PC-9 (cell line): Measurements from ENCODE around the gene EMILIN3. TPM values are rescaled to one million over a fixed set of nuclear protein-coding genes. Genes with fewer than 3 reads are reported as not detected.

Source experiments
- BruUV-seq: library from RNA; stranded (reverse); fragments of 400-500 nt; replicated peaks from 2 replicates; lab custom pipeline; 2021; lab: Mats Ljungman, UMichigan
- CTCF ChIA-PET: fragments of 300-600 bp; sonication (Branson Sonifier 250); formaldehyde crosslinking; loops from one replicate; lab custom pipeline; 2022; ENCODE audit warnings: antibody characterized with exemption; lab: Charles Lee
- POLR2A ChIA-PET: fragments of 300-600 bp; sonication (Branson Sonifier 250); formaldehyde crosslinking; loops from one replicate; lab custom pipeline; 2022; ENCODE audit warnings: antibody characterized with exemption; ENCODE audit not compliant: unreplicated experiment; lab: Charles Lee
- DNase-seq, 2 experiments: peaks; one replicate each; pipeline versions ENCODE4 v3.0.0 to v3.0.0-alpha.2; 2015 to 2022; ENCODE audit warnings: mixed read lengths in 1 of 2
- H2AFZ ChIP-seq: fragments of 200-600 bp; sonication (generic); 2 replicates; pipeline ENCODE4 v1.8.1; 2017; ENCODE audit warnings: antibody characterized with exemption
- H3F3A ChIP-seq: fragments of 200-600 bp; sonication (generic); 2 replicates; pipeline ENCODE4 v1.8.1; 2017; ENCODE audit warnings: antibody characterized with exemption, mild to moderate bottlenecking, low read depth; ENCODE audit not compliant: insufficient read depth
- H3K27ac ChIP-seq: fragments of 200-600 bp; sonication (generic); 2 replicates; pipeline ENCODE4 v1.6.1; 2016; ENCODE audit warnings: mixed run types
- H3K27me3 ChIP-seq: fragments of 200-600 bp; sonication (generic); 2 replicates; pipeline ENCODE4 v1.6.1; 2016; ENCODE audit warnings: low read depth, mixed run types; ENCODE audit not compliant: insufficient read depth
- H3K36me3 ChIP-seq: fragments of 200-600 bp; sonication (generic); 2 replicates; pipeline ENCODE4 v1.6.1; 2016; ENCODE audit warnings: low read depth, mixed run types
- H3K4me1 ChIP-seq: fragments of 200-600 bp; sonication (generic); replicated peaks from 2 replicates; pipeline ENCODE4 v1.6.1; 2016; ENCODE audit warnings: mixed run types; ENCODE audit not compliant: insufficient read depth
- H3K4me2 ChIP-seq: fragments of 200-600 bp; sonication (generic); 2 replicates; pipeline ENCODE4 v1.6.1; 2017; ENCODE audit warnings: mixed run types
- H3K4me3 ChIP-seq: fragments of 200-600 bp; sonication (generic); 2 replicates; pipeline ENCODE4 v1.6.1; 2016; ENCODE audit warnings: mixed run types
- H3K79me2 ChIP-seq: fragments of 200-600 bp; sonication (generic); 2 replicates; pipeline ENCODE4 v1.6.1; 2017; ENCODE audit warnings: low read depth, mixed run types
- H3K9me2 ChIP-seq: fragments of 200-600 bp; sonication (generic); 2 replicates; pipeline ENCODE4 v1.8.1; 2017; ENCODE audit warnings: mild to moderate bottlenecking; ENCODE audit not compliant: insufficient read depth
- H3K9me3 ChIP-seq: fragments of 200-600 bp; sonication (generic); 2 replicates; pipeline ENCODE4 v1.8.1; 2016; ENCODE audit warnings: low read depth; ENCODE audit not compliant: insufficient read depth
- H4K20me1 ChIP-seq: fragments of 200-600 bp; sonication (generic); 2 replicates; pipeline ENCODE4 v1.8.1; 2017; ENCODE audit not compliant: insufficient read depth
- CTCF ChIP-seq: fragments of 200-600 bp; sonication (generic); conservative IDR thresholded peaks from 2 replicates; pipeline ENCODE4 v1.6.1; 2017; ENCODE audit warnings: mixed run types, antibody characterized with exemption, mild to moderate bottlenecking, moderate library complexity
- EZH2 ChIP-seq: fragments of 200-600 bp; sonication (generic); IDR thresholded peaks from 2 replicates; pipeline ENCODE4 v1.8.0; 2017; ENCODE audit warnings: antibody characterized with exemption, low read depth
- intact Hi-C: fragments of 100-400 bp; cut with micrococcal nuclease; formaldehyde crosslinking; loops from one replicate; pipeline ENCODE4 v1.10.0; 2022; ENCODE audit not compliant: unreplicated experiment
- total RNA-seq: library from RNA; stranded (reverse); gene quantifications from 2 replicates; pipeline ENCODE4 v1.2.3, GENCODE V29; 2021

EMILIN3 gene
- total RNA-seq, 1 experiment from 2014 or later: not detected

- H3F3A ChIP-seq: peaks cover 3% of the 10 kb centered on the region; the same call in 1 of the 2 replicates
- H4K20me1 ChIP-seq: no peaks in the 10 kb centered on the region
- peaks cover 5% of the 10 kb centered on the region; the same call in 1 of the 2 replicates for H3K79me2 ChIP-seq
- no peaks in the 10 kb centered on the region for H3K9me2 ChIP-seq
- no peaks in the 10 kb centered on the region for H3K9me3 ChIP-seq
- ChIA-PET POLR2A (interaction anchor here (0.6 to 0.7 kb wide), 8 partner anchors 11 to 613 kb away, joined by 3 to 22 read pairs (median 6); no protein-coding TSS in a partner anchor), CTCF (interaction anchor here (0.5 to 2.3 kb wide), 20 partner anchors 10 to 1659 kb away, joined by 3 to 57 read pairs (median 6); partner anchors contain the start of gene CHD6)
- H3K36me3 ChIP-seq: no peaks in the 10 kb centered on the region
- intact Hi-C loops: loop anchor here (1.0 to 5.0 kb wide), 10 partner anchors 23 to 1847 kb away; partner anchors contain the start of genes PLCG1, PTPRT and ZHX3
- peaks cover 15% of the 10 kb centered on the region for H3K4me1 ChIP-seq
- H2AFZ ChIP-seq: peak overlapping the region; percentile 76
- no peaks in the 10 kb centered on the region for H3K27me3 ChIP-seq
- peak overlapping the region; percentile 54 for H3K4me3 ChIP-seq
- DNase-seq: peak; percentile 80 to 97
- BruUV-seq: no TSS peak
- H3K27ac ChIP-seq: no peak overlapping the region
- peak overlapping the region; percentile 74 for H3K4me2 ChIP-seq
- TF ChIP-seq EZH2 (no peak), CTCF (peak; percentile 100)
These were observed 26.7 kb downstream of the EMILIN3 start for GRCh38 chr20:41339957-41340326.

- Histone ChIP-seq H3F3A (peaks cover 3% of the 10 kb centered on the region; the same call in 1 of the 2 replicates), H3K9me3 (no peaks in the 10 kb centered on the region), H2AFZ (no peak overlapping the region), H3K4me2 (no peak overlapping the region), H3K4me1 (peaks cover 15% of the 10 kb centered on the region), H3K79me2 (peaks cover 5% of the 10 kb centered on the region; the same call in 1 of the 2 replicates), H3K27ac (no peak overlapping the region), H4K20me1 (no peaks in the 10 kb centered on the region), H3K36me3 (no peaks in the 10 kb centered on the region), H3K9me2 (no peaks in the 10 kb centered on the region), H3K27me3 (no peaks in the 10 kb centered on the region), H3K4me3 (no peak overlapping the region)
- no peak for DNase-seq
- intact Hi-C loops: no loop called here
- ChIA-PET POLR2A (no interaction called here), CTCF (interaction anchor here (0.7 to 1.1 kb wide), 2 partner anchors 35 to 164 kb away, joined by 4 to 6 read pairs; no protein-coding TSS in a partner anchor)
- TF ChIP-seq EZH2: no peak
- TF ChIP-seq CTCF: no peak
- BruUV-seq: no TSS peak
These were observed 29.7 kb downstream of the EMILIN3 start for GRCh38 chr20:41336711-41337492.

- no TSS peak for BruUV-seq
- Histone ChIP-seq H3K79me2 (no peaks in the 10 kb centered on the region), H3K4me1 (peaks cover 9% of the 10 kb centered on the region), H3K27ac (no peak overlapping the region), H3K36me3 (no peaks in the 10 kb centered on the region), H3K27me3 (no peaks in the 10 kb centered on the region), H3F3A (peaks cover 3% of the 10 kb centered on the region; the same call in 1 of the 2 replicates), H3K4me2 (no peak overlapping the region), H3K9me2 (no peaks in the 10 kb centered on the region), H4K20me1 (no peaks in the 10 kb centered on the region), H3K4me3 (no peak overlapping the region), H2AFZ (no peak overlapping the region), H3K9me3 (no peaks in the 10 kb centered on the region)
- intact Hi-C loops: no loop called here
- no peak for DNase-seq
- CTCF ChIA-PET: no interaction called here
- TF ChIP-seq CTCF (no peak), EZH2 (no peak)
- POLR2A ChIA-PET: no interaction called here
These were observed 31.0 kb downstream of the EMILIN3 start for GRCh38 chr20:41335591-41335990.
